Gastrocnemius medialis (tissue), 4 donors: ENCODE measurements around the gene PPM1L.

Experiments
- CTCF ChIP-seq, 5 experiments: fragments of 450-650 bp in 3 of 5; fragments of 200-600 bp in 2 of 5; sonication (generic) in 2 of 5; IDR thresholded peaks in 4 of 5; conservative IDR thresholded peaks in 1 of 5; 1 replicate in 4 of 5; 2 replicates in 1 of 5; pipeline ENCODE4 v1.5.1; 2016 to 2019; ENCODE audit warnings: antibody characterized with exemption in 5 of 5, mild to moderate bottlenecking in 3 of 5, moderate library complexity in 3 of 5
- POLR2A ChIP-seq, 2 donors: fragments of 450-650 bp; IDR thresholded peaks; one replicate each; pipeline ENCODE4 v1.6.1; 2017; ENCODE audit warnings: antibody characterized with exemption in 2 of 2, mild to moderate bottlenecking in 2 of 2, moderate library complexity in 2 of 2

GRCh38 chr3:161028555-161029153, 272.6 kb downstream of the PPM1L start:
- no peak for TF ChIP-seq POLR2A (IDR thresholded peaks at IDR 0.05)
- TF ChIP-seq CTCF (IDR thresholded peaks at IDR 0.05 in 4 of 5, conservative IDR thresholded peaks at IDR 0.05 in 1 of 5), result no peak
